Measurements from ENCODE around the gene THADA.

THADA gene

DNA sequence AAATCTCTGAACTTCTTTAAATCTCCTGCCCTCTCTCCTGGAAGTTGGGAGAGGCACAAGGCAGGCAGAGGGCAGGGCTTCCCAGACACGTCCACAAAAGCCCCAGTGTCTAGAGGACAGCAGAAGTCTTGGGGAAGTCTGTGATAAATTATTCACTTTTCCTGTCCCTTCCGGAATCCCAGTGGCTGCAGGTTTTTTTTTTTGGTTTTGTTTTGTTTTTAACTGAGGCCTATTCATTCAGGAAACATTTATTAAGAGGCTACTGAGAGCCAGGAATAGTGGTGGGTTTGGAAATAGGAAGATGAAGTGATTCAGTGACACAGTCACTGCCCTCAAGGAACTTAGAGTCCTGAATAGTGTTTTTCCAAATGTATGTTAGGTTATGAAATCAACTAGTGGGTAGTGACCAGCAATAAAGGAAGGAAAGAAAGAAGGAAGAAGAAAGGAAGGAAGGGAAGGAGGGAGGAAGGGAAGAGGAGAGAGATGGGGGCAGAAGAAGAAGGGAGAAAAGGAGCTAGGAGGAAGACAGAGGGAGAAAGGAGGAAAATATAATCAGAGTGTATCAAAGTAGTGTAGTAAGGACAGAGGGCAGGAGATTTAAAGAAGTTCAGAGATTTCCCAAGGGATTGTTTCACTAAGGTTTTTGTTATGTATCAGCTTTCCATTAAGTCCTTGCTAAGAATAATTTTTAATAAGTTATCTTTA, 270.6 kb downstream of the THADA start:
- no peak for DNase-seq (ENCODE audit: low read depth in 3 of 3)

DNA sequence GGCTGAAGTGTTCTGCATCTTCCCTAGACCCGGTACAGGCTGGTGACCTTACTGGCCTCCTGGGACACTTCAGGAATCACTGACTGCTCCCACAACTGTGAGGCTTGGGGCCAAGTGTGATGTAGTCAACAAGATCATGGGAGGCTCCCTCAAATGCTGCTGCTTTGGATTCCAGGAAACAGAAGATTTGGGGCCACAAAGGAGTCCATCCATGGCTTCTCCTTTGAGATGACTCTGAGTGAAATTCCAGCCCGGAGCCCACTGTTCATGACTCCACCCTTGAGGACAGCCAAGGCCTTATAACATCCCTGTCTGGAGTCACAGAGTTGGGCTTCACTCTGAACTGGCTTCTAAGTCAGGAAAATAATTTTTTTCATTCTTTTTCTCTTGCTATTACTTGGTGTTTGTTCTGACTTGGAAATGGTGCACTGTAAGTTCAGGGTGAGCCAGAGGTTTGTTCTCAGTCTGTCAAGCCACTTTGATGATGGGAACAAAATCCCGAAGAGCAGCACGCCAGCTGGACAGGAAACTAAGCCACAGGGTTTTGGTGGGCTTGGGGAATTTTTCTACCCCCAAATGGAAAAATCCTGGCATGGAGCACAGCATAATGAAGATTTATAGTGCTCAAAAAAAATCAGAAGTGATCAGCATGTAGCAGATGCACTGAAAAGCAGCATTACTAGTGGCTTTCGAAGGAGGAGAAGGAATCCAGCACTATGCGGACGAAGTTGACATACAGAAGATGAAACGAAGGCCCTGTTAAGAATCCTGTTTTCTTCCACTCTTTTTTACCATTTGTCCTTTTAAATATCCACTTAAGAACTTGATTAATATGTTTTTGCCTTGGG, 271.4 kb downstream of the THADA start:
- no peak for DNase-seq (ENCODE audit: low read depth in 3 of 3)

DNA sequence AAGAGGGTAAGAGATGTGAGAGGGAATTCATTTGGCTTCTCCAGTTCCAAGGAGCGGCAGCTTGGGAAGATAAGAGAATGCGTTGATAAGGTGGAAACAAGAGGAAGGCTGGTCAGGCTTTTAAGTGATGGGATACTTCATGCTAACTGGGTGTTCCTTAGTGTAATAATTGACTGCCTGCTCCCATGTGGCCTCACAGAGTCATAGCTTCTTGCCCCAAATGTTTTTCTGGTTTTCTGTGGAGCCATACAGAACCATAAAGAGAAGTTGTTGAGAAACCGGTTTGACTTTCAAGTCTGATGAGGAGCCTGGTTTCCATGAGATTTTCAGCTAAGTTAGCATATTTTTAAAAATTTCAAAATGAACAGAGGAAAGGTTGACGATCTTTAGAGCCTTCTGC, 272.0 kb downstream of the THADA start:
- no peak for DNase-seq (ENCODE audit: low read depth in 3 of 3)

DNA sequence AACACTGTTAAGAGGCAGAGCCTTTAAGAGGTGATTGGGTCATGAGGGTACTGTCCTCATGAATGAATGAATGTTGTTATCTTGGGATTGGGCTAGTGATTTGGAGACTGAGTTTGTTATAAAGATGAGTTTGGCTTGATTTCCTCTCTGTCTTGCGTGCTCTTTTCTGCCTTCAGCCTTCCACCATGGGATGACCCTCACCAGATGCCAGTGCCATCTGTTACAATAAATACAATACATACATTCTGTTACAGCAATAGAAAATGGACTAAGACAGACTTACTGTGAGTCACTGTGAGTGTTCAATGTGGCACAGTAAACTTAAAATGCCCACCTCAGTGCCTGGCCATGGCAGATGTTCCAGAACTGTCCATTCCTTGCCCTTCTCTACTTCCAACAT, 274.4 kb downstream of the THADA start:
- DNase-seq (ENCODE audit: low read depth in 3 of 3) = no peak

DNA sequence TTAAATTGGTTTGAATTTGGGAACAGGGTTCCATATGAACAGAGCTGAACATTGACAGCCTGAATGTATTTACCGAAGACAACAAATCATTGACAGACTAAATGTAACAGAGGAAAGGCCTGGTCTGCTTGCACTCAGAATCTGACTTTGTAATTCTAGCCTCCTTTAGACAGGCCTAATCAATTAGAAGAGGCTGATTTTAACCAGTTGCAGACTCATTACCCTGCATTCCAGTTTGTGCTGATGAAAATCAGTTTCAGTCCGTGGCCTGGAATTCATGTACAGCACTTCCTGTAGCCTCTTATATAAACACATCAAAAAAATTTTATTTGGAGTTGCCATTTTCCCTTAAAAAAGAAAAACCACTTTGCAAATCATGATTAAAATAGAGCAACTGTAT, 276.3 kb downstream of the THADA start:
- no peak for DNase-seq (ENCODE audit: low read depth in 3 of 3)

DNA sequence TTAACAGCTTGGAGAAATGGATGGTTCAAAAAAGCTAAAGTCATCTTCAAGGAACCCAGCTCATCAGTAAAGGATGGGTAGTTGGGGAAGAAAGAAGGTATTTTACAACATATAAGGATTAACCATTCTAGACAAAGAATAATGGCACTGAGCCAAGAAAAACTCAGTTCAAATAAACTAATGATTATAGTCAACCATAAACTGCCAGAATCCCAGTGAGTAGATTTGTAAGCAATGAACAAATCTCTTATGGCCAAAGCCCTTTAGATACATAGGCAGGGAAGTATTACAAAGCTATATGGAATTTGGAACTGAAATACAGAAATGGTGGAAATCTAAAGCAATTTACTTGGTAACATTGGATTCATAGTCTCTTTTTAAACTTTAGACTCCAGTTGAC, 277.0 kb downstream of the THADA start:
- no peak for DNase-seq (ENCODE audit: low read depth in 3 of 3)

DNA sequence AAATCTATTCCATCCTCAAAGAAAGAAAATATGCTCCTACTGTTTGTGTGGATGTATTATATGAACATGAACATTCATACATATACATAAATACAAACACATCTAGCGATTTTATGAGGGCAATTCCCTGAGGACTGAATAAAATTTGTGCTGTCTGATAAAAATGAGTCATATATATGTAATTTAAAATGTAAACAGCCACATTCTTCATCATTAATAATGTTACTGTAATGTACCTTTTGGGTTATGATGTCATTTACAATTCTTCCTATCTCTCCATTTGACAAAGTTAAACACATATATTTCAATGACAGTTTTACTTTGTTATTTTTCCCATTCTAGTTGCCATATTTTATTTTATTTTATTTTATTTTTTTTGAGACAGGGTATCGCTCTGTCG, 278.2 kb downstream of the THADA start:
- no peak for DNase-seq (ENCODE audit: low read depth in 3 of 3)

DNA sequence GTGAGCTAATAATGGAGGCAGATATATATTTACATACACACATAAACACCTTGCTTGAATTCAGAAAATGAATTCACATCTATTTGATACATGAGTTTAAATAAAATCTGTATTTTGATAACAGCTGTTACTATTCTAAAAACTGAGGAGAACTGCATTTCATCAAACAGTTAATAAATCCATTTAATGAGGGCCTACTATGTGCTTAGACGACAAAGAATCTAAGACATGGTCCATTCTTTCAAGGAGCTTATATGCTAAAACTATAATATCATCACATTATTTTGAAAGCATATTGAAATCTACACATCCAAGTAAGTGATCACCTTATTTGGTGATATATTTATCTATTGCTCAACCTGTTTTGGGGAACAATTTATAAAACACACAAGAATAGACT, 278.6 kb downstream of the THADA start:
- DNase-seq (ENCODE audit: low read depth in 3 of 3) = no peak

DNA sequence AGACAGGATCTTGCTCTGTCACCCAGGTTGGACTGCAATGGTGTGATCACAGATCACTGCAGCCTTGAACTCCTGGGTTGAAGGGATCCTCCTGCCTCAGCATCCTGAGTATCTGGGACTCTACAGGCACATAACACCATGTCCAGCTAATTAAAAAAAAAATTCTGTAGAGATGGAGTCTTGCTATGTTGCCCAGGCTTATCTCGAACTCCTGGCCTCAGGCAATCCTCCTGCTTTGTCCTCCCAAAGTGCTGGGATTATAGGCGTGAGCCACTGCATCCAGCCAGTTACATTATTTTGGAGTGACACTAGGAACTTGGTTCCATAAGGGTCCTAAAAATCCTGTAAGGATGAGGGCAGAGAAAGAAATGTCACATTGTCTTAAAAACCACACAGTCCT, 280.4 kb downstream of the THADA start:
- no peak for DNase-seq (ENCODE audit: low read depth in 3 of 3)

DNA sequence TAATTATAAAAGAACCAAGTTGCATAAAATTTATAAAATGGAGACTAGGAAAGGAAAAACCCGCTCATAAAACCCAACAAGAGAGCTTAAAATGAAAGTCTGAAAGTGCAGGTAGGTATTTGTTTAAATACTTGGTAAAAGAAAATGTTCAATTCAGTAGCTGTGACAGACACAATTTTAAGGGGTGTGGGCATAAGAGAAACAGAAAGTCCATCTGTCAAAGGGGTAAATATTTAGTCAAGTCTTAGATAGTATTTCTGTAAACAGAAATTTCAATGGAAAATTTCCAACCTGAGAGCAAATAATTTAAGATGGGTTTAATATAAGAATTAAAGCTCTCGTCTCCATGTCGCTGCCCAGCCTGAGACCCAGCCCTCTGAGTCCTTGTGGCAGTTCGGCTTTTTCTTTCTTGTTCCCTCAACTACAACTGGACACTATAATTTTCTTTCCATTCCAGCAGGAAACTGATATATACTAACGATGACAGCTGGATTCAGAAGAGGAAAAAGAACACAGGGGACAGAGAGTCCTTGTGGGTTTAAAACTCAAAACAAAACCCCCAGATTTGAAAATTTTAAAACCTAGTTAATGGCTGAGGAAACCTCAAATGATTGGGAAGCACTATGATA, 281.4 kb downstream of the THADA start:
- no peak for DNase-seq (ENCODE audit: low read depth in 3 of 3)

DNA sequence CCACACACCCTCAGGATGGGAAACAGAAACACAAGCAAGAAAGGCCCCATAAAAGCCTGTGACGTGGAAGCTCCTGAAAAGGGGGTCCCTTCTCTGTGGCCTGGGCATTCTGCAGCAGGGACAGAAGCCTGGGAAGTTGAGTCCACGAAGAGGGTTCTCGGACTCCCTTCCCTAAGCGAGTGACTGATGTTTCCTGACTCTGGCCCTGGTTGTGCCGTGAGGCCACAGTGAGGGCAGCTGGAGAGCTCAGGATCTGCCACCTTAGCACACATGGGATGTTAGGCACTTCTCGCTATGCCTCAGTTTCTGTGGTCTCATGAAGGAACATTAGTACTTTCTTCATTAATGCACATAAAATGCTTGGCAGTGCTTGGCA, 282.2 kb downstream of the THADA start:
- DNase-seq (ENCODE audit: low read depth in 3 of 3) = no peak

DNA sequence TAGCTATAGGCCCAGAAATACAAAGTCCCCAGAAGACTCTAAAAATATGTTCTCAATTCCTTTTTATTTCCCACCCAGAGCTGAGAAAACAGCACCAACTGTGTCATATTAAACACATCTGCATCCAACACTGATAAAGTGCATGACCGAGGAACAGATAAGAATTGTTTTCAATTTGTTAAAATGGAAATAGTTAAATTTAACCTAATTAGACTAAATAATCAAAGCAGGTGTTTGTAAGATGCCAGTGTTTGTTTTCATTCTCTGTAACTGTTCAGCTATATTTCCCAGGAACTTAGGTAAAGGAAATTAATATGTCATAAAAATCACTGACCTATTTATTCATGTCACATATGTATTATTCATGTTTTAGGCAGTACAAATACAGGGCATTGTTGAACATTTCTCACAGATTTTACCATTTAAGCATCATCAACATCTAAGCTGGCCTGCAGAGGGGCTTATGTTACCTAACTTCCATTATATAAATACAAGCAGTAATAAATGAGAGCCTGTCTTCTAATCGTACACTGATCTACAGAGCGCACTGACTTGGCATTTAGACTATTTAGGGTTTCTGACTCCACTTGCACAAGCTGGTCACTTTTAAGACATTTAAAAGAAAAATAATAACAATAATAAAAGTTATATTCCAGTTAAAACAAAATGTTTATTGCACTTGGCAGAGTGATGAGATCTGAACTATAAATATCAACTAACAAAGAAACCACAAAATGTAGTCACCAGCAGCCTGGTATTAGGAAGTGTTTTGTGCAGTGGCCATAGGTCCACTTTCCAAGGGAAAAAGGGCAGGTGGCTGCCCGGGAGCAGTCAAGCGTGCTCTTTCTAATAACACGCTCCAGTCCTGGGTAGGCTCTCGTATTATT, 282.8 kb downstream of the THADA start:
- no peak for DNase-seq (ENCODE audit: low read depth in 3 of 3)

DNA sequence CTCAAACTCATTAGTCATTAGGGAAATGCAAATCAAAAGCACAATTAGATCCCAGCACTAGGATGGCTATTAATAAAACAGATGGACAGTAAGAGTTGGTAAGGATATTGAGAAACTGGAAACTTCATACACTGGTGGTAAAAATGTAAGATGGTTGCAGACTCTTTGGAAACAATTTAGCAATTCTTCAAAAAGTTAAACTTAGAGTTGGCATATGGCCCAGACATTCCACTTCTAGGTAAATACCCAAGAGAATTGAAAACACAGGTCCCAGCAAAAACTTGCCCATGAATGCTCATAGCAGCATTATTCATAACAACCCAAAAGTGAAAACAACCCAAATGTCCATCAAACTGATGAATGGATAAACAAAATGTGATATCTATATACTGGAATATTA, 284.6 kb downstream of the THADA start:
- DNase-seq (ENCODE audit: low read depth in 3 of 3) = no peak

DNA sequence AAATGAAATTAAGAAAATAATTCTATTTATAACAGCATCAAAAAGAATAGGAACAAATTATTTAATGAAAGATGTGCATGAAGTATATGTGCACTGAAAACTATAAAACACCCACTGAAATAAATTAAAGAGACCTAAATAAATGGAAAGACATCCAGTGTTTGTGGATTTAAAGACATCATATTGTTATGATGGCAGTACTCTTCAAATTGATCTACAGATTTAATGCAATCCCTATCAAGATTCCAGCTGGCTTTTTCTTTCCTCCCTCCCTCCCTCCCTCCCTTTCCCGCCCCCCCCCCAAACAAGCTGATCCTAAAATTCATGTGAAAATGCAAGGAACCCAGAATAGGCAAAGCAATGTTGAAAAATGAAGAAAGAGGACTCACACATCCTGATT, 285.9 kb downstream of the THADA start:
- DNase-seq (ENCODE audit: low read depth in 3 of 3) = no peak

DNA sequence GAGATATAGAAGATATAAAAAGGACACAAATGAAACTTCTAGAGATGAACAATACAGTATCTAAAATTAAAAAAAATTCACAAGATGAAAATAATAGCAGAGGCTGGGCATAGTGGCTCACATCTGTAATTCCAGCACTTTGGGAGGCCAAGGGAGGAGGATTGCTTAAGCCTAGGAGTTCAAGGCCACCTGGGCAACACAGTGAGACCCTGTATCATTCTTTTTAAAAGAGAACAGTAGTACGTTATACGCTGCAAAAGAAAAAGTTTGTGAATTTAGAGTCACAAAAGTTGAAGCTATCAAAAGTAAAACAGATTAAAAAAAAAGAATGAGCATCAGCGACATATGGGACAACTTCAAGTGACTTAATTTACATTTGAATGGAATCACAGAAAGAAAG, 287.9 kb downstream of the THADA start:
- DNase-seq (ENCODE audit: low read depth in 3 of 3) = no peak

DNA sequence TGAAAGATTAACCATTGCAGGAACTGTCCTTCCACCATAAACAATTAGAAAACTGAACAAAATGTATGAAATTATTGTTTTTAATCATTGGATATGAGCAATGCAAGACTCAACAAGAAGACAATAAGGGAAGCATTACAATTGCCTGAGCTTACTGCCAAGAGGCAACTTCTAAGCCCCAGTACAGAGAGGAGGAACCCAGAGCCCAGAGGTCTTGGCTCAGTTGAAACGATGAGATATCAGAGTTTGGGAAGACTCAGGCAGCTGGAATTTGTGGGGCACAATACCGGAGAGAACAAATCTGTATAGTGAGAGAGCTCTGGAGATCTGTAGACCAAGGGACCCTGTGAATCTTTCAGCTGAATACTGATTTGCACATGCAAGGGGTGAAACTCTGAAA, 288.8 kb downstream of the THADA start:
- no peak for DNase-seq (ENCODE audit: low read depth in 3 of 3)

DNA sequence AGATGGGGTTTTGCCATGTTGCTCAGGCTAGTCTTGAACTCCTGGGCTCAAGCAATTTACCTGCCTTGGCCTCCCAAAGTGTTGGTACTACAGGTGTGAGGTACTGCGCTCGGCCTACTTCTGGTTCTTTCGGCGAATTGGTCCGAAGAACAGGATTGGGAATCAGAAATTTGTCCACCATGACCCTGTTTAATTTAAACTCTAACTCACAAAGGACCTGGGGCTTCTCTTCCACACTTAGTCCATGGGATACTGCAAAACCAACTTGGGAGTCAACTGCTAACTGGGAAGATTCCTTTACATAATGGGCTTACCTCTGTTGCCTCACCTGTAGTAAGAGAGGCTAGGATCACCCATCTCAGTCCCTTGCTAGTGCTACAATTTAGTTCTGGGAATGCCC, 289.6 kb downstream of the THADA start:
- DNase-seq (ENCODE audit: low read depth in 3 of 3) = no peak

DNA sequence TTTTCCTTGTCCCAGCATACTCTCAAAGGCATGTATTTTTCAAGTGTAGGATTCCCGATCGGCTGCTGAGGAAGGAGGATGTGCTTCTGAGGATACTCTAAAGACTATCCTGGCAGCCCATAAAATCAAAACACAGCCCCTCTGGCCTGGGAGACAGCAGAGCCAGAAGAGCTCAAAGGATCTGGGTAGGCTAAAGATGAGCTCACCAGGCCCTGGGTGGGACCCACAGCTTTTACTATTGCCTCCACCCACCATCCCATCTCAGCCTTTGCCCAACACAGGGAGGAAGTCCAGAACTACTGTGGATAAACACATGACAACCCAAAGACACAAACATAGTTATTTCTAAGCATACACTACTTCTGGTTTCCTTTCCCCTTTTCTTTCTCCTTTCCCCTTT, 290.3 kb downstream of the THADA start:
- DNase-seq (ENCODE audit: low read depth in 3 of 3) = no peak

DNA sequence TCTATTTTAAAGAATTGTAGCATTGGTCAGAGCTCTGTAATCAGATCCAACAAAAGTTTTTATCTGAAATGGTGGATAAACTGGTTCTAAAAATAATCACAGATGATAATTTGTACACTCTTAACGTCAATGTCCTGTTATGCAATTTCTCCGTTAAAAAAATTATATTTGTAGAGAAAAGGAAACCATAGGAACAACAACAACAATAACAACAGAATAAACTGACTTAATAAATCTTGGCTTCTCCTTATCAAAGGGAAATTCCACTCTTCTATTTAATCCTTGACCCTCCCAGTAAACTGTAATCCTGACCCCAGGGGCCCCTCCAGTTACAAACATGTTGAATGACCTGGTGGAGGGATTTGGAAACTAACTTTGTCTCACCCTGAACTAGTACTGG, 290.8 kb downstream of the THADA start:
- no peak for DNase-seq (ENCODE audit: low read depth in 3 of 3)

DNA sequence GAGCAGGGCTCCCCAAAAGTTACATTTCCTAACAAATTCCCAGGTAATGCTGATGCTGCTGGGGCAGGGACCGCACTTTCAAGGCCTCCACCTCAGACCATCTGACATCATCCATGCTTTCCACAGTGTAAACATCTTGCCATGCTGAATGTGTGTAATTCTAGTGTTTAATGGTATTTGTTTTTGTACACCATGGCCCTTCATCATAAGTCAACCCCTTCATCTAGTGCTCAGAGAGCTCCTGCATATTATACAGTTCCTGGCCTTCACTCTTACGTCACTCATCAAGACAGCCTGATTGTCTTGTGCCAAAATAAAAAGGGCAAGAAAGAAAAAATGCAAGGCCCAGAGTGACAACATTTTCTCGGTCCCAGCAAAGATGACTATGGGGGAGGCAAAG, 291.9 kb downstream of the THADA start:
- DNase-seq (ENCODE audit: low read depth in 3 of 3) = no peak

DNA sequence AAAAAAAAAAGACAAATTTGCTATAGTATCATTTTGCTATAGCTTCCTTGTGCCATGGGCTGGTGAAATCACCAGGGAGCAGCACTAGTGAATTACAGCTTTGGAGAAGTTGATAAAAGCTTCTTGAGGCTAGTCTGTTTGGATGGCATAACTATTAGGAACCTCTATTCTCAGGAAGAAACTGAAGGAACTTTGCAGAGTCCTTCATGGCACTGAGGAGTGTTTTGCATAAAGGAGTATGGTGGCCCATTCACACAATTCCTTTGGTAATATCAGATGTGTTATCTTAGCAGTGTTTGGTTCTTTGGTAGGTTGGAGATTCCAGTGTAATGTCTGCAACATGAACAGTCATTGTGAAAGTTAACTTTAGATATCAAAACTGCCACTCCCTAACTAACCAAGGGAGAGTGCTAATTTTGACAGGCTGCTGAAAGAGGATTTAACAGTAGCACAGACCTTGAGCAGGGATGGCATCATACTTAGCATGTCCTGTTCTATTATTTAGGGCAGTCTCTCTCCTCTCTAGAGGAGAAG, 292.8 kb downstream of the THADA start:
- no peak for DNase-seq (ENCODE audit: low read depth in 3 of 3)

Data from stimulated activated CD4-positive, alpha-beta T cell treated with anti-CD3 and anti-CD28 coated beads, TNF-alpha, amount 100 ng/mL, for 4 hours (primary cell).